Prostate gland (tissue), 2 donors: ENCODE data around the gene FUT8. TPM values are rescaled to one million over a fixed set of nuclear protein-coding genes. Genes with fewer than 3 reads are reported as not detected.

Experiments
- DNase-seq: peaks from one replicate; pipeline ENCODE4 v3.0.0-alpha.2; 2019; ENCODE audit warnings: low spot score
- H3K27ac ChIP-seq, 2 donors: fragments of 200-600 bp; sonication (generic); 2 replicates each; pipeline ENCODE4 v1.5.1; 2017 to 2019
- H3K27me3 ChIP-seq: fragments of 200-600 bp; sonication (generic); replicated peaks from 2 replicates; pipeline ENCODE4 v1.5.1; 2019; ENCODE audit not compliant: insufficient read depth
- H3K36me3 ChIP-seq, 2 donors: fragments of 200-600 bp; sonication (generic); 1 replicate in 1 of 2; 2 replicates in 1 of 2; pipeline versions ENCODE4 v1.5.1 to v1.8.1; 2017 to 2019
- H3K4me1 ChIP-seq: fragments of 200-600 bp; sonication (generic); replicated peaks from 2 replicates; pipeline ENCODE4 v1.5.1; 2019
- H3K4me3 ChIP-seq, 2 donors: fragments of 200-600 bp; sonication (generic); 2 replicates each; pipeline ENCODE4 v1.5.1; 2017 to 2019
- H3K9me3 ChIP-seq: fragments of 200-600 bp; sonication (generic); 2 replicates; pipeline ENCODE4 v1.5.1; 2017
- POLR2A ChIP-seq: fragments of 450-650 bp; IDR thresholded peaks from one replicate; pipeline ENCODE4 v1.6.1; 2016; ENCODE audit warnings: antibody characterized with exemption, mild to moderate bottlenecking
- POLR2AphosphoS5 ChIP-seq: sonication (generic); formaldehyde crosslinking; IDR thresholded peaks from one replicate; pipeline ENCODE4 v1.6.1; 2017; ENCODE audit warnings: antibody characterized with exemption
- WGBS: methylation state at CpG from one replicate; pipeline ENCODE4 v1.1.5; 2018; 5-methylcytosine and 5-hydroxymethylcytosine counted together
- intact Hi-C: fragments of 100-400 bp; cut with DNase I; formaldehyde crosslinking; loops from one replicate; pipeline ENCODE4 v1.14.2; 2022
- total RNA-seq, 2 donors: library from RNA; depleted of rRNA; stranded (reverse); fragments of >200 nt; gene quantifications; one replicate each; pipeline ENCODE4 v1.1.0, GENCODE V29; 2016
- TF ChIP-seq, protein P1 (sequence below), 4 experiments: fragments of 200-600 bp in 2 of 4; fragments of 450-650 bp in 2 of 4; sonication (generic) in 2 of 4; IDR thresholded peaks; 1 replicate in 3 of 4; 2 replicates in 1 of 4; pipeline ENCODE4 v1.5.1; 2016 to 2019; ENCODE audit warnings: antibody characterized with exemption in 4 of 4, mild to moderate bottlenecking in 2 of 4, moderate library complexity in 2 of 4

FUT8 gene
- total RNA-seq, 2 donors from 2014 or later, result 12.4 to 27.9 TPM

DNA sequence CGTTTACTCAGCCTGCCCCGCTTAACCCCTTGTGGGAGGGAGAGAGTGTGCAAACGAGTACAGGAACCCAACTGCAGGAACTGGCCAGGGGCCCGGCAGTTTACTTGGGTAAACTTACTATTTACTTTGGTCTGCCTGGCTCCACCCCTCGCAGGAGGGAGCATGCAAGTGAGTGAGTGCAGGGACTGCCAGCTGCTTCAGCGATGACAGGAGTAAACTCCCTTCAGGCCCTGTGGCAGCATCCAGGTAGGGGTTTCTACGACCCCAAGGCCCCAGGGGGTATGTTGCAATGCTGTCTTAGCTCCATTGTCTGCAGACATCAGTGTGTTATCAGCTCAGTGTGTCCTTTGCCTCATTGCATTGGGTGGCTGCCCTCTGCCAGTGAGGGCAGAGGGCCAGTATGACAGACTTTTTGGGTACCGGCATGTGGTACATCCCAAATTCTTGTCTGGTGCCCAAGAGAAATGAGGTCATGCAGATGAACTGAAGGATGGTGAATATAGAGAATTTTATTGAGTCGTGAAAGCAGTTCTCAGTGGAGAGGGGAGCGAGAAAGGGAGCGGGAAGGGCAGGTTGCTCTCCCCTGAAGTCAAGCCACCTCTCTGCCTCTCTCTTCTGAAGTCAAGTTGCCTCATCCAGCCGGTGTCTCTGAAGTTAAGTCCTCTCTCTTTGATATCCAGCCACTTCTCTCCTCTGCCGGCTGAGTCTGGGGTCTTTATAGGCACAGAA lies 181.8 kb downstream of the FUT8 start:
- WGBS, result 59% methylated on average over 13 of the region's 13 CpGs
- Histone ChIP-seq H3K9me3 (no peaks in the 10 kb centered on the region), H3K27me3 (no peaks in the 10 kb centered on the region), H3K4me3 (no peak overlapping the region), H3K4me1 (no peaks in the 10 kb centered on the region), H3K27ac (no peak overlapping the region), H3K36me3 (no peaks in the 10 kb centered on the region)
- TF ChIP-seq POLR2AphosphoS5 (no peak), POLR2A (no peak)
- TF ChIP-seq, protein P1, sequence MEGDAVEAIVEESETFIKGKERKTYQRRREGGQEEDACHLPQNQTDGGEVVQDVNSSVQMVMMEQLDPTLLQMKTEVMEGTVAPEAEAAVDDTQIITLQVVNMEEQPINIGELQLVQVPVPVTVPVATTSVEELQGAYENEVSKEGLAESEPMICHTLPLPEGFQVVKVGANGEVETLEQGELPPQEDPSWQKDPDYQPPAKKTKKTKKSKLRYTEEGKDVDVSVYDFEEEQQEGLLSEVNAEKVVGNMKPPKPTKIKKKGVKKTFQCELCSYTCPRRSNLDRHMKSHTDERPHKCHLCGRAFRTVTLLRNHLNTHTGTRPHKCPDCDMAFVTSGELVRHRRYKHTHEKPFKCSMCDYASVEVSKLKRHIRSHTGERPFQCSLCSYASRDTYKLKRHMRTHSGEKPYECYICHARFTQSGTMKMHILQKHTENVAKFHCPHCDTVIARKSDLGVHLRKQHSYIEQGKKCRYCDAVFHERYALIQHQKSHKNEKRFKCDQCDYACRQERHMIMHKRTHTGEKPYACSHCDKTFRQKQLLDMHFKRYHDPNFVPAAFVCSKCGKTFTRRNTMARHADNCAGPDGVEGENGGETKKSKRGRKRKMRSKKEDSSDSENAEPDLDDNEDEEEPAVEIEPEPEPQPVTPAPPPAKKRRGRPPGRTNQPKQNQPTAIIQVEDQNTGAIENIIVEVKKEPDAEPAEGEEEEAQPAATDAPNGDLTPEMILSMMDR (IDR thresholded peaks at IDR 0.05), result no peak
- intact Hi-C loops, result no loop called here
- peak; percentile 38 for DNase-seq

DNA sequence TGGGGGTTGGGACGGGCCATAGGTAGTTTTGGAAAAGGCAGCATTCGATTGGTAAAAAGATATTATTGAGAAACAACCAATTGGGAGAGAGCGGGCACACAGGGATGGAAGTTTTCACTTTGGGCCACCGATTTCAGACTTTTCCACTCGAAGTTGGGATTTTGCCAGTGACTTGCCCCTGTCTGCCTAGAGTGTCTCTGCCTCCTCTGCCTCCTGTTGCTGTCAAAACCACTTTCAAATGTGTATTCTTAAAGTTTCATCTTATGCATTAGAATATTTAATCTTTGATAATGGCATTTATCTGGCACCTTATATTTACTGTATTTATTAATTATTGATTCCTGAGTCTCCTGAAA lies 182.3 kb downstream of the FUT8 start:
- no peaks in the 10 kb centered on the region for H3K27me3 ChIP-seq
- intact Hi-C loops, result no loop called here
- TF ChIP-seq POLR2AphosphoS5, result no peak
- TF ChIP-seq POLR2A, result no peak
- TF ChIP-seq, protein P1 (IDR thresholded peaks at IDR 0.05), result no peak
- H3K9me3 ChIP-seq, result no peaks in the 10 kb centered on the region
- H3K27ac ChIP-seq, result no peak overlapping the region
- H3K4me1 ChIP-seq, result no peaks in the 10 kb centered on the region
- H3K4me3 ChIP-seq, result no peak overlapping the region
- H3K36me3 ChIP-seq, result no peaks in the 10 kb centered on the region
- 98% methylated on average over 5 of the region's 5 CpGs for WGBS
- DNase-seq, result no peak

DNA sequence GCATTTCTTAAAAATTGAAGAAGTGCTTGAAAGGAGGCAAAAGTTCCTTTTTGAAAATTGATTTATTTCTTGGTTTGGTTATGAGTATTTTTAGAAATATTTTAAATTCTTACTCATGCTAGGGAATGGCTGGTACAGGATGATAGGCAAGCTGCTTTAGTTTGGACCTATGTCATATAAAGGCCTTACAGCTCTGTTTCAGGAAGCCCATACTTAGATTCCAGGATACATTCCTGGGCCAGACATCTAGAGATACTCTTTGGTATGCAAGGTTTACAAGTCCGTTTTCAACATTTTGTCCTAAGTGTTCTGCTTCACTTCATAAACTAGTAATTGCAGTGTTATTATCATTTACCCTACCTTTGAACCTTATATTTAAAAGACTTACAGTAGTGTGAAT lies 186.8 kb downstream of the FUT8 start:
- Histone ChIP-seq H3K27me3 (no peaks in the 10 kb centered on the region), H3K36me3 (no peaks in the 10 kb centered on the region), H3K4me3 (no peak overlapping the region), H3K9me3 (no peaks in the 10 kb centered on the region), H3K27ac (no peak overlapping the region), H3K4me1 (no peaks in the 10 kb centered on the region)
- intact Hi-C loops, result no loop called here
- no peak for DNase-seq
- WGBS, result 21% methylated on average over 1 of the region's 1 CpG
- TF ChIP-seq POLR2AphosphoS5, result no peak
- no peak for TF ChIP-seq POLR2A
- TF ChIP-seq, protein P1 (IDR thresholded peaks at IDR 0.05), result no peak

DNA sequence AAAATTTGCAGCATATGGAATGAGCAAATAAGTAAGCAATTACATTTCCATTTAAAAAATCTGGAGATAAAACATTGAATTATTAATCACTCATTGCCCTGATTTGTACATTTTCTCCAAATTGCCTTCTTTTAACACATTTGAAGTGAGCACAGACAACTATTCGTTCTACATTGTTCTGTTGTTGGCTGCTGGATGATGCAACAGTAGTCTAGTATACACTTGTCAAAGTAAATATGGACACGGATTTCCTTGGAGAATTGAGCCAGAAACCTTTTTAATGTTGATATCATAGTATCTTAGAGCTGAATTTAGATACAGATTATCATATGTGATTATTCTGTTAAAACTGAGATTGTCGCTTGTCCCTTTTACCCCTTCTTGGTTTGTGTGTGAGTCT lies 188.2 kb downstream of the FUT8 start:
- no peak for DNase-seq
- 56% methylated on average over 3 of the region's 3 CpGs for WGBS
- Histone ChIP-seq H3K27ac (no peak overlapping the region), H3K4me3 (no peak overlapping the region), H3K36me3 (no peaks in the 10 kb centered on the region), H3K27me3 (no peaks in the 10 kb centered on the region), H3K9me3 (no peaks in the 10 kb centered on the region), H3K4me1 (no peaks in the 10 kb centered on the region)
- intact Hi-C loops, result no loop called here
- TF ChIP-seq POLR2A, result no peak
- TF ChIP-seq, protein P1 (IDR thresholded peaks at IDR 0.05), result no peak
- no peak for TF ChIP-seq POLR2AphosphoS5

DNA sequence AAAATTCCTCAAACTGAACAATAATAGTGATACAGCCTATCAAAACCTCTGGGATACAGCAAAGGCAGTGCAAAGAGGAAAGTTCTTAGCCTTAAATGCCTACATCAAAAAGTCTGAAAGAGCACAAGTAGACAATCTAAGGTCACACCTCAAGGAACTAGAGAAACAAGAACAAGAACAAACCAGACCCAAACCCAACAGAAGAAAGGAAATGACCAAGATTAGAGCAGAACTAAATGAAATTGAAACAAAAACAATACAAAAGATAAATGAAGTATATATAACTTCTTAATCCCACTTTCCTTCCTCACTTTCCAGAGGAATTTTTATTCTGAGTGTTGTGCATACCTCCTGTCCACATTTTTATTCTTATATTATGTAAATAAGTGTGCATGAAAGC lies 192.0 kb downstream of the FUT8 start:
- Histone ChIP-seq H3K9me3 (no peaks in the 10 kb centered on the region), H3K4me1 (no peaks in the 10 kb centered on the region), H3K36me3 (no peaks in the 10 kb centered on the region), H3K27me3 (no peaks in the 10 kb centered on the region), H3K27ac (no peak overlapping the region), H3K4me3 (no peak overlapping the region)
- intact Hi-C loops, result no loop called here
- no peak for DNase-seq
- TF ChIP-seq, protein P1 (IDR thresholded peaks at IDR 0.05), result no peak
- TF ChIP-seq POLR2AphosphoS5 (no peak), POLR2A (no peak)
